Thymus (tissue), 11 donors: ENCODE data around the gene AMIGO1. TPM values are rescaled to one million over a fixed set of nuclear protein-coding genes. Genes with fewer than 3 reads are reported as not detected.

Source experiments
- DNase-seq, 9 donors: peaks; one replicate each; pipeline ENCODE4 v3.0.0-alpha.2; 2013; ENCODE audit warnings: low spot score in 9 of 9, low read depth in 6 of 9, missing footprints in 1 of 9
- H3K27ac ChIP-seq, 2 donors: one replicate each; pipeline ENCODE4 v1.5.1; 2013; ENCODE audit warnings: control low read depth in 1 of 2, low read depth in 1 of 2, low read length in 1 of 2, mild to moderate bottlenecking in 1 of 2, moderate library complexity in 1 of 2
- H3K27me3 ChIP-seq, 2 donors: one replicate each; pipeline ENCODE4 v1.5.1; 2013; ENCODE audit warnings: low read length in 1 of 2; ENCODE audit not compliant: control insufficient read depth in 2 of 2, insufficient read depth in 1 of 2
- H3K36me3 ChIP-seq, 2 donors: one replicate each; pipeline ENCODE4 v1.5.1; 2013; ENCODE audit warnings: low read length in 1 of 2, mild to moderate bottlenecking in 1 of 2, moderate library complexity in 1 of 2; ENCODE audit not compliant: control insufficient read depth in 2 of 2, insufficient read depth in 2 of 2
- H3K4me1 ChIP-seq, 2 donors: one replicate each; pipeline ENCODE4 v1.5.1; 2013; ENCODE audit warnings: low read length in 2 of 2; ENCODE audit not compliant: control insufficient read depth in 2 of 2, insufficient read depth in 2 of 2
- H3K4me3 ChIP-seq, 2 donors: one replicate each; pipeline ENCODE4 v1.5.1; 2013; ENCODE audit warnings: low read length in 2 of 2, control low read depth in 1 of 2, mild to moderate bottlenecking in 1 of 2
- H3K9me3 ChIP-seq, 2 donors: one replicate each; pipeline ENCODE4 v1.5.1; 2013; ENCODE audit warnings: low read length in 1 of 2, mild to moderate bottlenecking in 1 of 2; ENCODE audit not compliant: control insufficient read depth in 2 of 2, insufficient read depth in 1 of 2
- WGBS: extraction: QIAGEN DNeasy Blood & Tissue Kit; methylation state at CpG from one replicate; pipeline ENCODE4 v1.1.7; 2013; 5-methylcytosine and 5-hydroxymethylcytosine counted together
- polyA plus RNA-seq: library from polyadenylated mRNA; stranded (reverse); fragments of 200-250 nt; gene quantifications from one replicate; pipeline ENCODE4 v1.2.3, GENCODE V29; 2013
- total RNA-seq: library from RNA; stranded (reverse); fragments of 120-200 nt; gene quantifications from one replicate; pipeline ENCODE4 v1.2.4, GENCODE V29; 2013
- donor health status: healthy.

AMIGO1 gene
- total and polyA plus RNA-seq, 2 donors, result 2.3 to 2.5 TPM

GRCh38 chr1:109535481-109535880 is 26.0 kb upstream of the AMIGO1 start:
- no peak overlapping the region for H3K4me3 ChIP-seq
- WGBS, result 89% methylated on average over 4 of the region's 4 CpGs
- DNase-seq, result no peak
- H3K9me3 ChIP-seq, result no peaks in the 10 kb centered on the region
- H3K4me1 ChIP-seq, result peaks cover 4 to 25% of the 10 kb centered on the region in 2 donors
- H3K36me3 ChIP-seq, result no peaks in the 10 kb centered on the region
- no peak overlapping the region for H3K27ac ChIP-seq
- H3K27me3 ChIP-seq, result peaks cover 0 to 4% of the 10 kb centered on the region in 2 donors

GRCh38 chr1:109534307-109534858 is 24.9 kb upstream of the AMIGO1 start:
- no peak for DNase-seq
- no peak overlapping the region for H3K4me3 ChIP-seq
- H3K27ac ChIP-seq, result no peak overlapping the region
- H3K9me3 ChIP-seq, result no peaks in the 10 kb centered on the region
- H3K4me1 ChIP-seq, result peaks cover 4 to 34% of the 10 kb centered on the region in 2 donors
- no peaks in the 10 kb centered on the region for H3K36me3 ChIP-seq
- peaks cover 0 to 2% of the 10 kb centered on the region in 2 donors for H3K27me3 ChIP-seq
- WGBS, result 88% methylated on average over 1 of the region's 1 CpG

- peak; percentile 76 to 95 (median 89) for DNase-seq
- Histone ChIP-seq H3K27ac (peak overlapping the region; percentile 87 to 88), H3K36me3 (no peaks in the 10 kb centered on the region), H3K4me1 (peaks cover 4 to 34% of the 10 kb centered on the region in 2 donors), H3K9me3 (no peaks in the 10 kb centered on the region), H3K4me3 (peak overlapping the region in 1 of 2 donors; percentile 18), H3K27me3 (no peaks in the 10 kb centered on the region)
- WGBS, result 21% methylated on average over 12 of the region's 12 CpGs
These were observed 23.0 kb upstream of the AMIGO1 start for GRCh38 chr1:109532365-109533136.

- H3K36me3 ChIP-seq, result no peaks in the 10 kb centered on the region
- WGBS, result 79% methylated on average over 16 of the region's 16 CpGs
- H3K27me3 ChIP-seq, result no peaks in the 10 kb centered on the region
- H3K4me3 ChIP-seq, result no peak overlapping the region
- no peak overlapping the region for H3K27ac ChIP-seq
- no peak for DNase-seq
- H3K4me1 ChIP-seq, result peaks cover 4 to 34% of the 10 kb centered on the region in 2 donors
- H3K9me3 ChIP-seq, result no peaks in the 10 kb centered on the region
These were observed 22.4 kb upstream of the AMIGO1 start for GRCh38 chr1:109531826-109532364.

- no peaks in the 10 kb centered on the region for H3K9me3 ChIP-seq
- no peaks in the 10 kb centered on the region for H3K27me3 ChIP-seq
- DNase-seq, result no peak
- no peaks in the 10 kb centered on the region for H3K36me3 ChIP-seq
- H3K27ac ChIP-seq, result peak overlapping the region in 1 of 2 donors; percentile 34
- H3K4me1 ChIP-seq, result peaks cover 4 to 34% of the 10 kb centered on the region in 2 donors
- H3K4me3 ChIP-seq, result no peak overlapping the region
- 97% methylated on average over 4 of the region's 4 CpGs for WGBS
These were observed 21.9 kb upstream of the AMIGO1 start for GRCh38 chr1:109531380-109531779.

GRCh38 chr1:109530457-109531087 is 21.0 kb upstream of the AMIGO1 start:
- no peak for DNase-seq
- Histone ChIP-seq H3K4me1 (peaks cover 4 to 34% of the 10 kb centered on the region in 2 donors), H3K27me3 (no peaks in the 10 kb centered on the region), H3K36me3 (no peaks in the 10 kb centered on the region), H3K27ac (no peak overlapping the region), H3K4me3 (no peak overlapping the region), H3K9me3 (no peaks in the 10 kb centered on the region)
- 95% methylated on average over 13 of the region's 13 CpGs for WGBS

- Histone ChIP-seq H3K9me3 (no peaks in the 10 kb centered on the region), H3K27ac (no peak overlapping the region), H3K4me3 (no peak overlapping the region), H3K27me3 (no peaks in the 10 kb centered on the region), H3K4me1 (peaks cover 4 to 34% of the 10 kb centered on the region in 2 donors), H3K36me3 (no peaks in the 10 kb centered on the region)
- DNase-seq, result no peak
- 84% methylated on average over 8 of the region's 8 CpGs for WGBS
These were observed 20.4 kb upstream of the AMIGO1 start for GRCh38 chr1:109529881-109530456.

GRCh38 chr1:109528712-109529111 is 19.2 kb upstream of the AMIGO1 start:
- H3K27ac ChIP-seq, result no peak overlapping the region
- H3K36me3 ChIP-seq, result no peaks in the 10 kb centered on the region
- no peak overlapping the region for H3K4me3 ChIP-seq
- DNase-seq, result no peak
- H3K27me3 ChIP-seq, result no peaks in the 10 kb centered on the region
- H3K9me3 ChIP-seq, result no peaks in the 10 kb centered on the region
- peaks cover 4 to 34% of the 10 kb centered on the region in 2 donors for H3K4me1 ChIP-seq
- WGBS, result 98% methylated on average over 3 of the region's 3 CpGs
